AG09309 (cell line): ENCODE measurements around the gene WDR36.

Source experiments
- DNase-seq: peaks from one replicate; pipeline ENCODE4 v3.0.0-alpha.2; 2010; ENCODE audit warnings: low read depth
- H3K4me3 ChIP-seq: 2 replicates; pipeline ENCODE4 v1.5.1; 2011; ENCODE audit warnings: mild to moderate bottlenecking, low read depth, low read length, moderate library complexity; ENCODE audit not compliant: control insufficient read depth
- CTCF ChIP-seq: IDR thresholded peaks from 2 replicates; pipeline ENCODE4 v1.5.1; 2011; ENCODE audit warnings: mild to moderate bottlenecking, low read depth, low read length, inconsistent platforms; ENCODE audit not compliant: insufficient read depth, control insufficient read depth; ENCODE audit errors: missing control alignments

The WDR36 gene

GRCh38 chr5:111099058-111099778 lies 7.1 kb downstream of the WDR36 start:
- H3K4me3 ChIP-seq: no peak overlapping the region
- no peak for DNase-seq
- no peak for TF ChIP-seq CTCF

GRCh38 chr5:111106320-111106948 lies 14.3 kb downstream of the WDR36 start:
- TF ChIP-seq CTCF: no peak
- H3K4me3 ChIP-seq: no peak overlapping the region
- DNase-seq: no peak

GRCh38 chr5:111107371-111107770 lies 15.2 kb downstream of the WDR36 start:
- TF ChIP-seq CTCF: no peak
- no peak for DNase-seq
- H3K4me3 ChIP-seq: no peak overlapping the region

- H3K4me3 ChIP-seq: no peak overlapping the region
- no peak for DNase-seq
- TF ChIP-seq CTCF: no peak
Measured at GRCh38 chr5:111111956-111112355, 19.8 kb downstream of the WDR36 start.

- TF ChIP-seq CTCF: no peak
Measured at GRCh38 chr5:111113678-111114077, 21.5 kb downstream of the WDR36 start.

GRCh38 chr5:111115229-111115628 lies 23.1 kb downstream of the WDR36 start:
- DNase-seq: no peak
- no peak overlapping the region for H3K4me3 ChIP-seq
- TF ChIP-seq CTCF: no peak

More at GRCh38 chr5:111113678-111114077, 21.5 kb downstream of the WDR36 start:
- no peak for DNase-seq
- H3K4me3 ChIP-seq: no peak overlapping the region
